Spleen (tissue), 13 donors: ENCODE data around the gene SRGAP2. TPM values are rescaled to one million over a fixed set of nuclear protein-coding genes. Genes with fewer than 3 reads are reported as not detected.
"Not testable (repeated sequence)": the region's sequence is repeated elsewhere in the genome, so short reads cannot be mapped to it uniquely, and the experiment has no call there.

Experiments used
- DNase-seq: peaks from one replicate; pipeline ENCODE4 v3.0.0-alpha.2; 2020
- H3K27ac ChIP-seq, 8 donors: fragments of 200-600 bp; sonication (generic) in 7 of 8; 1 replicate in 4 of 8; 2 replicates in 4 of 8; pipeline versions ENCODE4 v1.5.0 to v1.8.0; 2016 to 2021; ENCODE audit warnings: inconsistent platforms in 4 of 8, mild to moderate bottlenecking in 4 of 8, moderate library complexity in 1 of 8
- H3K27me3 ChIP-seq, 7 donors: fragments of 200-600 bp; sonication (generic) in 6 of 7; replicated peaks in 1 of 7; 1 replicate in 4 of 7; 2 replicates in 3 of 7; pipeline versions ENCODE4 v1.5.0 to v1.8.0; 2016 to 2021; ENCODE audit warnings: inconsistent platforms in 3 of 7, mild to moderate bottlenecking in 1 of 7
- H3K36me3 ChIP-seq, 6 donors: fragments of 200-600 bp; sonication (generic) in 5 of 6; 1 replicate in 4 of 6; 2 replicates in 2 of 6; pipeline versions ENCODE4 v1.5.0 to v1.8.0; 2016 to 2021; ENCODE audit warnings: inconsistent platforms in 2 of 6
- H3K4me1 ChIP-seq, 6 donors: fragments of 200-600 bp; sonication (generic) in 5 of 6; 1 replicate in 3 of 6; 2 replicates in 3 of 6; pipeline versions ENCODE4 v1.5.0 to v1.8.0; 2016 to 2021; ENCODE audit warnings: inconsistent platforms in 3 of 6
- H3K4me3 ChIP-seq, 8 donors: fragments of 200-600 bp; sonication (generic) in 7 of 8; 1 replicate in 4 of 8; 2 replicates in 4 of 8; pipeline versions ENCODE4 v1.5.0 to v1.8.0; 2016 to 2021; ENCODE audit warnings: inconsistent platforms in 4 of 8, mild to moderate bottlenecking in 4 of 8, moderate library complexity in 2 of 8
- H3K9me3 ChIP-seq, 8 donors: fragments of 200-600 bp; sonication (generic) in 7 of 8; 1 replicate in 4 of 8; 2 replicates in 4 of 8; pipeline versions ENCODE4 v1.5.0 to v1.8.0; 2016 to 2021; ENCODE audit warnings: inconsistent platforms in 4 of 8
- POLR2AphosphoS5 ChIP-seq, 3 donors: sonication (generic); formaldehyde crosslinking; IDR thresholded peaks; one replicate each; pipeline ENCODE4 v1.5.1; 2017; ENCODE audit warnings: antibody characterized with exemption in 3 of 3
- WGBS, 5 donors: extraction: QIAGEN DNeasy Blood & Tissue Kit in 3 of 5; methylation state at CpG; one replicate each; pipeline versions ENCODE4 v1.1.5 to v1.1.7; 2013 to 2018; 5-methylcytosine and 5-hydroxymethylcytosine counted together
- intact Hi-C: fragments of 100-400 bp; cut with DNase I; formaldehyde crosslinking; loops from one replicate; pipeline ENCODE4 v1.15.0; 2023; ENCODE audit warnings: low total_unique reads
- long read RNA-seq, 2 donors: transcript quantifications; one replicate each; lab custom pipeline, GENCODE V29; 2026
- polyA plus RNA-seq, 3 donors: library from polyadenylated mRNA; stranded (reverse); fragments of 200-250 nt; gene quantifications; one replicate each; pipeline ENCODE4 v1.2.1, GENCODE V29; 2013
- total RNA-seq, 7 donors: library from RNA; depleted of rRNA in 3 of 7; stranded (reverse); fragments of >200 nt in 3 of 7; fragmentation: NEBNext Ultra II Directional in 4 of 7; extraction: Animal tissue kit (Norgen Biotek cat#: 25700) in 4 of 7; gene quantifications; one replicate each; pipeline versions ENCODE4 v1.1.0 to v1.2.1, GENCODE V29; 2016 to 2021
- TF ChIP-seq, protein P1 (sequence below), 11 experiments: fragments of 200-600 bp in 7 of 11; fragments of 450-650 bp in 4 of 11; sonication (generic) in 4 of 11; IDR thresholded peaks in 8 of 11; conservative IDR thresholded peaks in 3 of 11; 1 replicate in 7 of 11; 2 replicates in 4 of 11; pipeline versions ENCODE4 v1.4.0 to v1.8.0; 2016 to 2021; ENCODE audit warnings: antibody characterized with exemption in 11 of 11, inconsistent platforms in 4 of 11, mild to moderate bottlenecking in 1 of 11
- donor health status: healthy with polysubstance abuse.
- donor health status: DM: no; HTN: no; CAD: no; lungs with moderate emphysema.
- donor health status: DM: no; HTN: no; CAD: no.
- donor health status: Bipolar disorder and iron deficiency.
- donor health status: healthy.
- donor health status: DM: no; HTN: no; CAD: no.
- donor health status: DM: yes; HTN: yes; CAD: no.

The SRGAP2 gene
- 100 to 1,000 TPM in 5 of 7 donors, 10 to 100 TPM in 2; 85.7 to 174 (median 122) TPM for total RNA-seq
- 10 to 100 TPM; 11.9 to 31.6 (median 14.6) TPM for polyA plus RNA-seq
- long read RNA-seq, donor 1, transcript SRGAP2-209 (1 exons, 2,499 nt): major isoform, 6 of 14 reads
- long read RNA-seq, donor 1, partial matches to known transcripts: 5 of 14 reads
- long read RNA-seq, donor 1, other reads (novel, unspliced or antisense): 0 of 14 reads
- long read RNA-seq, donor 2, full-length matches to known transcripts: 6 of 6 reads
- long read RNA-seq, donor 2, partial matches to known transcripts: 0 of 6 reads
- long read RNA-seq, donor 2, other reads (novel, unspliced or antisense): 0 of 6 reads

DNA sequence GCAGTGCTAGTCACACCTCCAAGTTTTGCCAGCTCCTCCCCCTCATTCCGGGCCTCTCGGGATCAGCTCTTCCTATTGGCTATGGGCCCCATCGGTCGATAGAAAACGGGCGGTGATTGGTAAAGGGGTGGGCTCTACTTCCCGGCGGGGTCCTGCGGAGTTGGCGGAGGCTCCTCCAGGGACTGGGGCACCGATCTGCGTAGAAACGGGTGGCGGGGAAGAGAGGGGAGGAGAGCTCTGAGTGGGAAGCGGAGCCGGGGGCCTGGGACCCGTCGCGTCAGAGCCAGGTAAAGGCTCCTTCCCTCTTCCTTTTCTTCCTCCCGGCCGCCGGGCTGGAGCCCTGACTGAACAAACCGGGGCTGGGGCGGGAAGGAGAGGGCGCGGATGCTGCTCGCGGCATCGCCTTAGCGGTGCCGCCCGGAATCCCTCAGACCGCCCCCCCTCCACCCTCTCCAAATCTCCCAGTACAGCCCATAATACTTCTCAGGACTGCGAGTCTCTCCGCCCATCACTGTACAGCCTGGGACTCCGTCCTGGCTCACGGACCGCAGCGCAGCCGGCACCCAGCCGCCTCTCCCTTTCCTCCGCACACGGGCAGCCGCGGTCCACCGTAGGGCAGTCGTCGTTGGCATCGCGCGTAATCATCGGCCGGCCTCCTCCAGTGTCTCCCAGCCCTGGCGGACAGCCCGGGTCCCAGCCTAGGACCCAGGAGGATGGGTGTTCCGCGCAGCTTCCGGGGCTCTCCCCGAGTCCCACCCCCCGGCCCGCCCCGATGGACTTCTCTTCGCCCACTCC is at the start of gene SRGAP2:
TSS of gene SRGAP2 (plus strand) at position 178 of the 795 bp plus-strand sequence. CDS start 2,430 bp downstream, outside the sequence.
- DNase-seq: peak; percentile 91
- 0 to 2% (median 1%) methylated on average over 11 to 30 of the region's 63 CpGs; no CpG with 5 or more reads in 1 of the 5 donors for WGBS, 5 donors
- H3K36me3 ChIP-seq, H3K4me1 ChIP-seq, H3K9me3 ChIP-seq, intact Hi-C loops, H3K27me3 ChIP-seq: not testable (repeated sequence)
- TF ChIP-seq POLR2AphosphoS5 (IDR thresholded peaks at IDR 0.05): peak; percentile 55 to 77 (median 63)
- H3K27ac ChIP-seq: peak within 1 kb of the TSS; percentile 57 to 90 (median 88)
- H3K4me3 ChIP-seq: peak within 1 kb of the TSS; percentile 46 to 75 (median 58)

DNA sequence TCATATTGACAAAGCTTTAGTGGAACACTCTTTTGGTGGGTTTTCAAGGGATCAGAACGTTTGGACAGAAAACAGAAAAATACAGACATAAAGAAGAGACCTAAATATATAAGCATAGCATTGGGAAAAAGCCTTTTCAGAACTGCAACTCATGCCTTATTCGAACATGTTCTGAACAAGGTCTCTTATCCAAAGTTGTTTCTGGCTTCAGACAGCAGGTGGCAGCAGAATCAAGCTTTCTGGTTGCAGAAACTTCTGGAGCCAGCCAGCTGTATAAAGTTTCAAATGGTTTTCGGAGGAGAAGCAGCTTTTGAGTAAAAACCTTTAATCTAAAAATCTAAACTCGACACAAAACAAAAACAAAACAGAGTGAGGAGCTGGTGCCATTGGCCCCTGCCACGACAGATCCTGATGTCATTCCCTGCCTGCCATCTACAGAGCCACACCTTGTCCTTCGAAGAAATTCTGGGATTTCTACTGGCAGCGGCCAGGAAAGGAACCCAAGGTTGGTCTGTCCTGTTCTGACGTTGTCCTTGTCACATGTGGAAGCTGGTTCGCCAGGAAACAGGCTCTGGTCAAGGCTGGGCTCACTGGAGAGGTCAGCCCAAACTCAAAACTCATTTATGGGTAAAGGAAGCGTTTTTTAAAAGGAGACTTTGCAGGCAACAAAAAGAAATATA is 35.9 kb upstream of the SRGAP2 start:
- not testable (repeated sequence) for H3K36me3 ChIP-seq

DNA sequence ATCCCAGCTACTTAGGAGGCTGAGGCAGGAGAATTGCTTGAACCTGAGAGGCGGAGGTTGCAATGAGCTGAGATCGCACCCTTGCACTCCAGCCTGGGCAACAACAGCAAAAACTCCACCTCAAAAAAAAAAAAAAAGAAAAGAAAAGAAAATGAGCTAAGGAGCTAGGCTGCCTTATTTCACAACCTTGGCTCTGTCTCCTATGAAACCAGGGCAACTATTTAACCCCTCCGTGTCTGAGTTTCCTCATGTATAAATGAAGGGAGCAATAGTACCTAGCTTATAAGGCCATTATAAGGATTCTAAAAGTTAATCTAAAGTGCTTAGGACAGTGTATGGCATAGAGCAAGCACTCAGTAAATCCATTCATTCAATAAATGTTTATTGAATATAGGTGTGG is 33.5 kb upstream of the SRGAP2 start:
- H3K36me3 ChIP-seq, H3K27ac ChIP-seq, DNase-seq, H3K4me1 ChIP-seq, intact Hi-C loops, H3K9me3 ChIP-seq, H3K27me3 ChIP-seq, H3K4me3 ChIP-seq: not testable (repeated sequence)
- 53 to 93% (median 72%) methylated on average over 1 to 3 of the region's 3 CpGs for WGBS, 5 donors

More for the DNA sequence above, 35.9 kb upstream of the SRGAP2 start:
- H3K9me3 ChIP-seq, DNase-seq, H3K27me3 ChIP-seq, intact Hi-C loops, H3K4me3 ChIP-seq, H3K4me1 ChIP-seq: not testable (repeated sequence)
- TF ChIP-seq, protein P1, sequence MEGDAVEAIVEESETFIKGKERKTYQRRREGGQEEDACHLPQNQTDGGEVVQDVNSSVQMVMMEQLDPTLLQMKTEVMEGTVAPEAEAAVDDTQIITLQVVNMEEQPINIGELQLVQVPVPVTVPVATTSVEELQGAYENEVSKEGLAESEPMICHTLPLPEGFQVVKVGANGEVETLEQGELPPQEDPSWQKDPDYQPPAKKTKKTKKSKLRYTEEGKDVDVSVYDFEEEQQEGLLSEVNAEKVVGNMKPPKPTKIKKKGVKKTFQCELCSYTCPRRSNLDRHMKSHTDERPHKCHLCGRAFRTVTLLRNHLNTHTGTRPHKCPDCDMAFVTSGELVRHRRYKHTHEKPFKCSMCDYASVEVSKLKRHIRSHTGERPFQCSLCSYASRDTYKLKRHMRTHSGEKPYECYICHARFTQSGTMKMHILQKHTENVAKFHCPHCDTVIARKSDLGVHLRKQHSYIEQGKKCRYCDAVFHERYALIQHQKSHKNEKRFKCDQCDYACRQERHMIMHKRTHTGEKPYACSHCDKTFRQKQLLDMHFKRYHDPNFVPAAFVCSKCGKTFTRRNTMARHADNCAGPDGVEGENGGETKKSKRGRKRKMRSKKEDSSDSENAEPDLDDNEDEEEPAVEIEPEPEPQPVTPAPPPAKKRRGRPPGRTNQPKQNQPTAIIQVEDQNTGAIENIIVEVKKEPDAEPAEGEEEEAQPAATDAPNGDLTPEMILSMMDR (IDR thresholded peaks at IDR 0.05 in 8 of 11, conservative IDR thresholded peaks at IDR 0.05 in 3 of 11): peak in 5 of 11 experiments; percentile 14 to 51 (median 38)
- peak in 1 of 3 donors; percentile 14 for TF ChIP-seq POLR2AphosphoS5 (IDR thresholded peaks at IDR 0.05)
- peak overlapping the region in 6 of 8 donors; percentile 26 to 77 (median 54) for H3K27ac ChIP-seq
- WGBS, 5 donors: 22 to 40% (median 37%) methylated on average over 3 to 4 of the region's 10 CpGs

DNA sequence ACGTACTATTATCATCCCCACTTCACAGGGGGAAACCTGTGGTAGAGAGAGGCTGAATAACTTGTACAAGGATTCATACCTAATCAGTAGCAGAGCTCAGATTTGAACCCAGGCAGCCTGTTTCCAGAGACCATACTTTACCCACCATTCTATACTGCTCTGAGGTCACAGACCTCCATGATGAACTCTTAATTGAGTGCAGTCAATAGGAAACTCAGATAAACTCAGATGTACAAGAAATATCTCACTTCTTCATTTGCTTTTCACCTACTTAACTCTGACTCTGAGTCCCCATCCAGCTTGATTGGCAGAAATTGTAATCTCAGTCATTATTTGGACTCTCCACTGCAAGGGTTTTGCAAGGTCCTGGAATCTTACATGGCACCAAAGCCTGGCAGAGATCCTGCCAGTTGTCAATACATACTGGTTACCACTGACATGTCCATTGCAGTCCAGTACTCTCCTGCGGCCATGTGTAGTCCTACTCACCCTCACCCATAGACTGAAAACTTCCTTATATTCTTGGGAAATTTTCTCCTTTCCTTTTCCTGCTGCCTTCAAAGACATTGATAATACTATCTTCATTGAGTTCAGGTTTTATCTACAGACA is 30.1 kb upstream of the SRGAP2 start:
- H3K4me1 ChIP-seq, H3K36me3 ChIP-seq, H3K27me3 ChIP-seq, H3K27ac ChIP-seq, H3K4me3 ChIP-seq, H3K9me3 ChIP-seq, intact Hi-C loops, DNase-seq: not testable (repeated sequence)
- 86 to 100% (median 100%) methylated on average over 1 of the region's 2 CpGs; no CpG with 5 or more reads in 1 of the 5 donors for WGBS, 5 donors

DNA sequence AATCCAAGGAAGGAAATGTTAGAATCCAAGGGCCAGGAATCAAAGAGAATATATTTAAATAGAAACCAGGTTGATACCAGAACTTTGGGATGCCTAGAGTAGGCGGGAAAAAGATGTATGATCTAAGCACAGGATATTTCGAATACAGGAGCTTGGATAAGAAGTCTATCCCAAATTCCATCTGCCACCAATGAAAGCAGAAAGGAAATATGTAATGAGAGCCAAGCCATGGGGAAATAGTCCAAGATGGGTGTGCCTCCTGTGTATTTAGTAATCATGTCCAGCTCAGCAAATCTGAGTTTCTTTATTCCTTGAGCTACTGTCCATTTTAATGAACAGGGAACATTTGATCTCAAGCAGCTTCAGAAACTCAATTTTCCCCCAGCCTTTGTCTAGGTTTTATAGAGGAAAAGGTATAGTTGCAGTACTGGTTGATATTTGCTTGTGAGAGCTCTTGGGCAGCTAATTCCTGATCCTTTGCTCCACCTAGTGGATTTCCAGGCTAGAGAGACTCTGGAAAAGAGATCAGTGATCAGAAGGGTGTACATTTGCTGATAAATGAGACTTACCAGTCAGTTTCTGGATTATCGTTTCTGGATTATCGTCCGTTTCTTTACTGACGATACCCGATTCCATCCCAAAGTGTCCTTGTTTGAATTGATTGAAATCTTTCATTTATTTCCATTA is 29.0 kb upstream of the SRGAP2 start:
- H3K27me3 ChIP-seq, H3K4me1 ChIP-seq, H3K4me3 ChIP-seq, H3K9me3 ChIP-seq, H3K36me3 ChIP-seq, DNase-seq, intact Hi-C loops: not testable (repeated sequence)
- 80 to 93% (median 85%) methylated on average over 6 to 7 of the region's 7 CpGs for WGBS, 5 donors
- H3K27ac ChIP-seq: peak overlapping the region in 4 of 8 donors; percentile 38 to 58 (median 47)
- TF ChIP-seq, protein P1 (IDR thresholded peaks at IDR 0.05 in 8 of 11, conservative IDR thresholded peaks at IDR 0.05 in 3 of 11): peak in 3 of 11 experiments; percentile 11 to 18 (median 12)

DNA sequence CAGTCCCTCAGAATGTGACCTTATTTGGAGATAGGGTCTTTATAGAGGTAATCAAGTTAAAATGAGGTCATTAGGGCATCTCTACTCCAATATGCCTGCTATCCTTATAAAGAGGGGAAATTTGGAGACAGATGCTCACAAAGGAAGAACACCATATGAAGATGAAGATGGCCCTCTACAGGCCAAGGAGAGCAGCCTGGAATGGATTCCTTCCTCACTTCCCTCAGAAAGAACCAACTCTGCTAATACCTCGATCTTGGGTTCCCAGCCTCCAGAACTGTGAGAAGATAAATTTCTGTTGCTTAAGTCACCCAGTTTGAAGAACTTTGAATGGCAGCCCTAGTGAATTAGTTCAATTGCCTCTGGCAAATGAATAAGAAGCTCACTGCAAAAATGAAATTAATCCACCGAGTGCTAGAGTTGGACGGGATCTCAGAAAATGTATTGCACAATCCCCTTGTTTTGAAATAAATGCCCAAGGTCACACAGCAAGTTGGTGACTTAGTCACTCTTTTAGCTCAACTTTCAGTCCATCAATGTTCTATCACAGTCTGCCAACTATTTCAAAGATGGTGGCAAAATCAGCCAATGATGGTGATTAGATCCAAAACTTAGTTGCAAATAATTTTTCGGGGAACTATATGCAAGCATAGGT is 27.8 kb upstream of the SRGAP2 start:
- 49 to 62% (median 55%) methylated on average over 1 of the region's 4 CpGs for WGBS, 5 donors
- DNase-seq, H3K4me1 ChIP-seq, H3K4me3 ChIP-seq, H3K9me3 ChIP-seq, H3K36me3 ChIP-seq, intact Hi-C loops, H3K27ac ChIP-seq, H3K27me3 ChIP-seq: not testable (repeated sequence)

DNA sequence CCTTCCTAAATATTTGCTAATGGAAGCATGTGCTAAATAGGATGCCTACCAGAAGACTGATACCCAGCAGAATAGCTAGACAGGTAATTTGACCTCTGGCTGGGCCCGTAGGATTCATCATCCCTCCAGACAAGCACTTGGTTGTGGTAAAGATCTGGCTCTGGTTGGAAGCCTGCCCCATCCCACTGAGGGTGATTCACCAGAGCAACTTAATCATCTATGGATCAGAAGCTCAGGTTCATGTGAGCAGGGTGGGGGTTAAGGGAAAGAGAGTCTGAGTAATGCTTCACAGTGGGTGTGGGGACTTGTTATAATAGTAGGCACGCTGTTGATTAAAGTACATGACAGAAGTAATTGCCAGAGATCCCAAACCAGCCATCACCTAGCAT is 27.2 kb upstream of the SRGAP2 start:
- intact Hi-C loops, H3K9me3 ChIP-seq, H3K36me3 ChIP-seq, H3K4me1 ChIP-seq, H3K27me3 ChIP-seq, H3K27ac ChIP-seq, DNase-seq, H3K4me3 ChIP-seq: not testable (repeated sequence)
- WGBS, 5 donors: 92 to 100% (median 100%) methylated on average over 1 of the region's 2 CpGs; no CpG with 5 or more reads in 2 of the 5 donors
